ENCODE data around the gene TAS2R31. TPM values are rescaled to one million over a fixed set of nuclear protein-coding genes. Genes with fewer than 3 reads are reported as not detected.

The TAS2R31 gene, protein sequence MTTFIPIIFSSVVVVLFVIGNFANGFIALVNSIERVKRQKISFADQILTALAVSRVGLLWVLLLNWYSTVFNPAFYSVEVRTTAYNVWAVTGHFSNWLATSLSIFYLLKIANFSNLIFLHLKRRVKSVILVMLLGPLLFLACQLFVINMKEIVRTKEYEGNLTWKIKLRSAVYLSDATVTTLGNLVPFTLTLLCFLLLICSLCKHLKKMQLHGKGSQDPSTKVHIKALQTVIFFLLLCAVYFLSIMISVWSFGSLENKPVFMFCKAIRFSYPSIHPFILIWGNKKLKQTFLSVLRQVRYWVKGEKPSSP
- total RNA-seq = 3.2 TPM

DNA sequence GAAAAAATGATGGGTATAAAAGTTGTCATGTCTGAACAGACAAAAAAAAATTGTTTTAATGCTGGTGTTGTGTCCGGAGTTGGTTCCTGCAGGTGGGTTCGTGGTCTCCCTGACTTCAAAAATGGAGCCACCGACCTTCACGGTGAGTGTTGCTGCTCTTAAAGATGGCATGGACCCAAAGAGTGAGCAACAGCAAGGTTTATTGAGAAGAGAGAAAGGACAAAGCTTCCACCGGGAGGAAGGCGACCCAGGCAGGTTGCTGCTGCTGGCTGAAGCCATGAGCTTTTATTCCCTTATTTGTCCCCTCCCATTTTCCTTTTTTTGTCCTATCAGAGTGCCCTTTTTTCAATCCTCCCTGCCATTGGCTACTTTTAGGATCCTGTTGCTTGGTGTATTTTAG, at the start of gene TAS2R31:
Gene TAS2R31, minus strand, starts transcription at position 101 of the 400 bp plus-strand sequence. Its CDS starts 72 bp downstream, at position 29.
- Histone ChIP-seq H3K27ac (no peak within 1 kb of the TSS), H3K4me1 (no peaks in the 10 kb centered on the region), H3K4me3 (no peak within 1 kb of the TSS), H3K36me3 (no peaks in the 10 kb centered on the region), H3K27me3 (no peaks in the 10 kb centered on the region), H3K9me3 (no peaks in the 10 kb centered on the region)
- TF ChIP-seq POLR2AphosphoS5 (IDR thresholded peaks at IDR 0.05; ENCODE audit: insufficient read depth in 1 of 2, low read depth in 1 of 2) (no peak), POLR2A (IDR thresholded peaks at IDR 0.05) (no peak)
- TF ChIP-seq, protein P1, sequence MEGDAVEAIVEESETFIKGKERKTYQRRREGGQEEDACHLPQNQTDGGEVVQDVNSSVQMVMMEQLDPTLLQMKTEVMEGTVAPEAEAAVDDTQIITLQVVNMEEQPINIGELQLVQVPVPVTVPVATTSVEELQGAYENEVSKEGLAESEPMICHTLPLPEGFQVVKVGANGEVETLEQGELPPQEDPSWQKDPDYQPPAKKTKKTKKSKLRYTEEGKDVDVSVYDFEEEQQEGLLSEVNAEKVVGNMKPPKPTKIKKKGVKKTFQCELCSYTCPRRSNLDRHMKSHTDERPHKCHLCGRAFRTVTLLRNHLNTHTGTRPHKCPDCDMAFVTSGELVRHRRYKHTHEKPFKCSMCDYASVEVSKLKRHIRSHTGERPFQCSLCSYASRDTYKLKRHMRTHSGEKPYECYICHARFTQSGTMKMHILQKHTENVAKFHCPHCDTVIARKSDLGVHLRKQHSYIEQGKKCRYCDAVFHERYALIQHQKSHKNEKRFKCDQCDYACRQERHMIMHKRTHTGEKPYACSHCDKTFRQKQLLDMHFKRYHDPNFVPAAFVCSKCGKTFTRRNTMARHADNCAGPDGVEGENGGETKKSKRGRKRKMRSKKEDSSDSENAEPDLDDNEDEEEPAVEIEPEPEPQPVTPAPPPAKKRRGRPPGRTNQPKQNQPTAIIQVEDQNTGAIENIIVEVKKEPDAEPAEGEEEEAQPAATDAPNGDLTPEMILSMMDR (IDR thresholded peaks at IDR 0.05) = no peak
- DNase-seq (ENCODE audit: extremely low spot score in 2 of 2) = no peak
- intact Hi-C loops (cut with DNase I) = no loop called here

GRCh38 chr12:11078246-11078645, 47.0 kb upstream of the TAS2R31 start:
- Histone ChIP-seq H3K27me3 (no peaks in the 10 kb centered on the region), H3K36me3 (no peaks in the 10 kb centered on the region), H3K4me3 (no peak overlapping the region), H3K4me1 (no peaks in the 10 kb centered on the region), H3K9me3 (peaks cover 4% of the 10 kb centered on the region), H3K27ac (no peak overlapping the region)
- no peak for TF ChIP-seq POLR2AphosphoS5 (IDR thresholded peaks at IDR 0.05; ENCODE audit: insufficient read depth in 1 of 2, low read depth in 1 of 2)
- TF ChIP-seq, protein P1 (IDR thresholded peaks at IDR 0.05) = no peak
- TF ChIP-seq POLR2A (IDR thresholded peaks at IDR 0.05) = no peak
- DNase-seq (ENCODE audit: extremely low spot score in 2 of 2) = no peak
- intact Hi-C loops (cut with DNase I) = no loop called here

DNA sequence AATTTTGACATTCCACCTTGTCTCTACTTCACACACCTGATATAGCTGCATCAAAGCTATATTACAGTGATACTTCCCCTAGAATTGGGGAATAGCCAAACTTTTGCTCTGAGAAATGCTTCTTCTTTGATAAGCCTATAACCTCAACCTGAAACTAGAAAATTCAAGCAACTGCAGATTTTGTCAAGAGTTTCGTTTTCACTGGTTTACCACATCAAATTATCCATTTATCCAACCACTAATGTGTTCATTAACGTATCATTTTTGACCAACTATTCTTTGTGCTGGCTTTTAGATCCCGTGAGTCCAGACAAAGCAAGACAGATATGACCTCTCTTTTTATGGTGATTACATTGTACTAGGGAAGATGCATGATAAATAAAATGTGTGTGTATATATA, 44.4 kb upstream of the TAS2R31 start:
- intact Hi-C loops (cut with DNase I) = no loop called here
- Histone ChIP-seq H3K9me3 (peaks cover under 1% of the 10 kb centered on the region), H3K27ac (no peak overlapping the region), H3K4me1 (no peaks in the 10 kb centered on the region), H3K4me3 (no peak overlapping the region), H3K36me3 (no peaks in the 10 kb centered on the region), H3K27me3 (no peaks in the 10 kb centered on the region)
- TF ChIP-seq POLR2A (IDR thresholded peaks at IDR 0.05) = no peak
- no peak for TF ChIP-seq POLR2AphosphoS5 (IDR thresholded peaks at IDR 0.05; ENCODE audit: insufficient read depth in 1 of 2, low read depth in 1 of 2)
- no peak for DNase-seq (ENCODE audit: extremely low spot score in 2 of 2)

GRCh38 chr12:11071414-11071813, 40.2 kb upstream of the TAS2R31 start:
- no peaks in the 10 kb centered on the region for H3K9me3 ChIP-seq
- no peak for DNase-seq (ENCODE audit: extremely low spot score in 2 of 2)
- TF ChIP-seq, protein P1 (IDR thresholded peaks at IDR 0.05) = no peak
- no peak for TF ChIP-seq POLR2AphosphoS5 (IDR thresholded peaks at IDR 0.05; ENCODE audit: insufficient read depth in 1 of 2, low read depth in 1 of 2)
- no peak for TF ChIP-seq POLR2A (IDR thresholded peaks at IDR 0.05)
- no peaks in the 10 kb centered on the region for H3K4me1 ChIP-seq
- H3K27ac ChIP-seq = no peak overlapping the region
- intact Hi-C loops (cut with DNase I) = no loop called here
- H3K27me3 ChIP-seq = no peaks in the 10 kb centered on the region
- no peaks in the 10 kb centered on the region for H3K36me3 ChIP-seq
- H3K4me3 ChIP-seq = no peak overlapping the region

- intact Hi-C loops (cut with DNase I) = no loop called here
These were observed 39.8 kb upstream of the TAS2R31 start for GRCh38 chr12:11070999-11071398.

More at GRCh38 chr12:11070999-11071398, 39.8 kb upstream of the TAS2R31 start:
- TF ChIP-seq POLR2AphosphoS5 (IDR thresholded peaks at IDR 0.05; ENCODE audit: insufficient read depth in 1 of 2, low read depth in 1 of 2) (no peak), POLR2A (IDR thresholded peaks at IDR 0.05) (no peak)
- TF ChIP-seq, protein P1 (IDR thresholded peaks at IDR 0.05) = no peak
- H3K4me1 ChIP-seq = no peaks in the 10 kb centered on the region
- H3K27ac ChIP-seq = no peak overlapping the region
- DNase-seq (ENCODE audit: extremely low spot score in 2 of 2) = no peak
- H3K36me3 ChIP-seq = no peaks in the 10 kb centered on the region
- H3K9me3 ChIP-seq = no peaks in the 10 kb centered on the region
- no peak overlapping the region for H3K4me3 ChIP-seq
- H3K27me3 ChIP-seq = no peaks in the 10 kb centered on the region

Data from vagina (tissue), 2 donors.